GM19099 (cell line): ENCODE measurements around the gene SLFN5.

ENCODE experiments used
- POLR2A ChIP-seq: IDR thresholded peaks from 3 replicates; pipeline ENCODE4 v1.6.1; 2011; ENCODE audit warnings: low read depth; ENCODE audit not compliant: insufficient read length; ENCODE audit errors: extremely low read depth

Gene SLFN5

GRCh38 chr17:35314415-35315216, 71.7 kb downstream of the SLFN5 start:
- no peak for TF ChIP-seq POLR2A

GRCh38 chr17:35315283-35315682, 72.4 kb downstream of the SLFN5 start:
- TF ChIP-seq POLR2A = no peak

DNA sequence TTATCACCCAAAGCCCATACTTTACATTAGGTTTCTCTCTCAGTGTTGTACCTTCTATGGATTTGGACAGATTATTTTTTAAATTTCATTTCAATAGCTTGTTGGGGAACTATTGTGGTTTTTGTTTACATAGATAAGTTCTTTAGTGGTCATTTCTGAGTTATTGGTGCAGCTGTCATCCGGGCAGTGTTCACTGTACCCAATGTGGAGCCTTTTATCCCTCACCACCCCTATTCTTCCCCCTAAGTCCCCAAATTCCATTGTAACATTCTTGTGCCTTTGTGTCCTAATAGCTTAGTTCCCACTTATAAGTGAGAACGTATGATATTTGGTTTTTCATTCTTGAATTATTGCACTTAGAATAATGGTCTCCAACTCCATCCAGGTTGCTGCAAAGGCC, 73.1 kb downstream of the SLFN5 start:
- no peak for TF ChIP-seq POLR2A

- no peak for TF ChIP-seq POLR2A
Observed at GRCh38 chr17:35322749-35323148, 79.9 kb downstream of the SLFN5 start.
